Activated CD8-positive, alpha-beta T cell treated with anti-CD3 and anti-CD28 coated beads, Interleukin-2, amount 10 ng/mL, durations not matched to agents 7 days and 5 days (primary cell): Measurements from ENCODE around the gene PUS1. TPM values are rescaled to one million over a fixed set of nuclear protein-coding genes. Genes with fewer than 3 reads are reported as not detected.
A peak's percentile ranks its signal among the peaks of the same experiment; 100 is the strongest.

ENCODE experiments used
- ATAC-seq: fragments of 150-1000 bp; cut with Tn5 transposase; one replicate; pipeline ENCODE4 v1.10.0; 2021; ENCODE audit warnings: moderate library complexity
- CTCF ChIA-PET: fragments of 350-600 bp; sonication (Branson Sonifier 250); formaldehyde crosslinking; loops from one replicate; lab custom pipeline; 2021; ENCODE audit warnings: antibody characterized with exemption; lab: Charles Lee
- POLR2A ChIA-PET: fragments of 350-600 bp; sonication (Branson Sonifier 250); formaldehyde crosslinking; loops from one replicate; lab custom pipeline; 2021; ENCODE audit warnings: antibody characterized with exemption; lab: Charles Lee
- DNase-seq: peaks from one replicate; pipeline ENCODE4 v3.0.0-alpha.2; 2020
- H3K27ac Mint-ChIP-seq: one replicate; pipeline ENCODE4 v1.8.0; 2021; ENCODE audit warnings: mild to moderate bottlenecking, mixed read lengths
- H3K27me3 Mint-ChIP-seq: one replicate; pipeline ENCODE4 v1.8.0; 2021; ENCODE audit warnings: low read depth, mixed read lengths
- H3K36me3 Mint-ChIP-seq: one replicate; pipeline ENCODE4 v1.8.0; 2021; ENCODE audit warnings: low read depth, mixed read lengths
- H3K4me1 Mint-ChIP-seq: one replicate; pipeline ENCODE4 v1.8.0; 2021; ENCODE audit warnings: low read depth, mixed read lengths
- H3K4me3 Mint-ChIP-seq: one replicate; pipeline ENCODE4 v1.8.0; 2021; ENCODE audit warnings: mild to moderate bottlenecking, mixed read lengths
- H3K9me3 Mint-ChIP-seq: one replicate; pipeline ENCODE4 v1.8.0; 2022; ENCODE audit warnings: mixed read lengths; ENCODE audit not compliant: insufficient read depth
- total RNA-seq, 2 experiments: library from RNA; stranded (reverse); gene quantifications; one replicate each; pipeline ENCODE4 v1.2.3, GENCODE V29; 2021

PUS1 gene
- total RNA-seq, 2 experiments from 2014 or later: 57.3 to 64.7 TPM

GRCh38 chr12:131938082-131938481 lies 9.0 kb downstream of the PUS1 start:
- H3K9me3 Mint-ChIP-seq: no peaks in the 10 kb centered on the region
- CTCF ChIA-PET: no interaction called here
- no peak for ATAC-seq
- peaks cover 51% of the 10 kb centered on the region for H3K36me3 Mint-ChIP-seq
- DNase-seq: no peak
- no peaks in the 10 kb centered on the region for H3K4me1 Mint-ChIP-seq
- peak overlapping the region; percentile 22 for H3K27ac Mint-ChIP-seq
- POLR2A ChIA-PET: no interaction called here
- no peak overlapping the region for H3K4me3 Mint-ChIP-seq
- no peaks in the 10 kb centered on the region for H3K27me3 Mint-ChIP-seq

DNA sequence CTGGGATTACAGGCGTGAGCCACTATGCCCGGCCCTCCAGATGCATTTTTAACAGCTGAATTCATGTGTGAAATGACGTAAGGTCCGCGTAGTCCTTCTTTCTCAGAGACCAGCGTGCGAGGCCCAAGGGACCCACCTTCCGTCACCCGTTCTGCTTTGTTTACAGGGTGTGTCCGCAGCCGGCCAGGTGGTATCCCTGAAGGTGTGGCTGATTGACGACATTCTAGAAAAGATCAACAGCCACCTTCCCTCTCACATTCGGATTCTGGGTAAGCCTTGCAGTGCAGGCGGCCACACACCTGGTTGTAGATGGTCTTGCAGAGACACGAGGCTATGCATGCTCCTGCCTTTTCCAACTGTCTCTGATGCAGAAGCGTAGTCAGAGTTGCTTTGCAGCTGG lies 9.9 kb downstream of the PUS1 start:
- Mint-ChIP-seq H3K4me3 (no peak overlapping the region), H3K36me3 (peaks cover 48% of the 10 kb centered on the region), H3K4me1 (no peaks in the 10 kb centered on the region), H3K9me3 (no peaks in the 10 kb centered on the region), H3K27me3 (no peaks in the 10 kb centered on the region), H3K27ac (no peak overlapping the region)
- ChIA-PET POLR2A (no interaction called here), CTCF (no interaction called here)
- no peak for ATAC-seq
- DNase-seq: no peak

- H3K4me3 Mint-ChIP-seq: no peak overlapping the region
- POLR2A ChIA-PET: no interaction called here
- DNase-seq: no peak
- peaks cover 49% of the 10 kb centered on the region for H3K36me3 Mint-ChIP-seq
- CTCF ChIA-PET: no interaction called here
- no peaks in the 10 kb centered on the region for H3K27me3 Mint-ChIP-seq
- ATAC-seq: no peak
- no peaks in the 10 kb centered on the region for H3K4me1 Mint-ChIP-seq
- no peaks in the 10 kb centered on the region for H3K9me3 Mint-ChIP-seq
- H3K27ac Mint-ChIP-seq: no peak overlapping the region
Observed at GRCh38 chr12:131940141-131940547, 11.1 kb downstream of the PUS1 start.

DNA sequence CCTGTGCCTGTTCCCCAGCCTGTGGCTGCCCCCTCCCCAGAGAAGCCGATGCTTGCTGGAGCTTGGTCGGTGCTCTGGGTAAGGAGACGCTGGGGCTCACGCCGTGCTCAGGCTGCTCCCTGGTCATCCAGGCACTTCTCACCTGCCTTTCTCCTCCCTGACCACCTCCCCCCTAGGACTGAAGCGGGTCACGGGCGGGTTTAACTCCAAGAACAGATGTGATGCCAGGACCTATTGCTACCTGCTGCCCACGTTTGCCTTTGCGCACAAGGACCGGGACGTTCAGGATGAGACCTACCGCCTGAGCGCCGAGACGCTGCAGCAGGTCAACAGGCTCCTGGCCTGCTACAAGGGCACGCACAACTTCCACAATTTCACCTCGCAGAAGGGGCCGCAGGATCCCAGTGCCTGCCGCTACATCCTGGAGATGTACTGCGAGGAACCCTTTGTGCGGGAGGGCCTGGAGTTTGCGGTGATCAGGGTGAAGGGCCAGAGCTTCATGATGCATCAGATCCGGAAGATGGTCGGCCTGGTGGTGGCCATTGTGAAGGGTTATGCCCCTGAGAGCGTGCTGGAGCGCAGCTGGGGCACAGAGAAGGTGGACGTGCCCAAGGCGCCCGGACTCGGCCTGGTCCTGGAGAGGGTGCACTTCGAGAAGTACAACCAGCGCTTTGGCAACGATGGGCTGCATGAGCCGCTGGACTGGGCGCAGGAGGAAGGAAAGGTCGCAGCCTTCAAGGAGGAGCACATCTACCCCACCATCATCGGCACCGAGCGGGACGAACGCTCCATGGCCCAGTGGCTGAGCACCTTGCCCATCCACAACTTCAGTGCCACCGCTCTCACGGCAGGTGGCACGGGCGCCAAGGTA lies 12.3 kb downstream of the PUS1 start:
- H3K36me3 Mint-ChIP-seq: peaks cover 50% of the 10 kb centered on the region
- no peak overlapping the region for H3K27ac Mint-ChIP-seq
- H3K27me3 Mint-ChIP-seq: no peaks in the 10 kb centered on the region
- H3K9me3 Mint-ChIP-seq: no peaks in the 10 kb centered on the region
- no peak overlapping the region for H3K4me3 Mint-ChIP-seq
- POLR2A ChIA-PET: no interaction called here
- CTCF ChIA-PET: no interaction called here
- ATAC-seq: no peak
- no peaks in the 10 kb centered on the region for H3K4me1 Mint-ChIP-seq
- DNase-seq: no peak

GRCh38 chr12:131941987-131942341 lies 12.9 kb downstream of the PUS1 start:
- DNase-seq: no peak
- Mint-ChIP-seq H3K9me3 (no peaks in the 10 kb centered on the region), H3K36me3 (peaks cover 48% of the 10 kb centered on the region), H3K4me3 (no peak overlapping the region), H3K4me1 (no peaks in the 10 kb centered on the region), H3K27me3 (no peaks in the 10 kb centered on the region), H3K27ac (no peak overlapping the region)
- POLR2A ChIA-PET: interaction anchor here (0.8 kb wide), 1 partner anchor 12 kb away, joined by 5 read pairs; no protein-coding TSS in a partner anchor
- no peak for ATAC-seq
- CTCF ChIA-PET: no interaction called here

GRCh38 chr12:131942671-131943070 lies 13.6 kb downstream of the PUS1 start:
- Mint-ChIP-seq H3K36me3 (peaks cover 45% of the 10 kb centered on the region), H3K4me1 (peaks cover 5% of the 10 kb centered on the region), H3K9me3 (no peaks in the 10 kb centered on the region), H3K27ac (no peak overlapping the region), H3K27me3 (no peaks in the 10 kb centered on the region), H3K4me3 (no peak overlapping the region)
- POLR2A ChIA-PET: interaction anchor here (0.8 kb wide), 1 partner anchor 13 kb away, joined by 5 read pairs; no protein-coding TSS in a partner anchor
- CTCF ChIA-PET: no interaction called here
- no peak for DNase-seq
- no peak for ATAC-seq

DNA sequence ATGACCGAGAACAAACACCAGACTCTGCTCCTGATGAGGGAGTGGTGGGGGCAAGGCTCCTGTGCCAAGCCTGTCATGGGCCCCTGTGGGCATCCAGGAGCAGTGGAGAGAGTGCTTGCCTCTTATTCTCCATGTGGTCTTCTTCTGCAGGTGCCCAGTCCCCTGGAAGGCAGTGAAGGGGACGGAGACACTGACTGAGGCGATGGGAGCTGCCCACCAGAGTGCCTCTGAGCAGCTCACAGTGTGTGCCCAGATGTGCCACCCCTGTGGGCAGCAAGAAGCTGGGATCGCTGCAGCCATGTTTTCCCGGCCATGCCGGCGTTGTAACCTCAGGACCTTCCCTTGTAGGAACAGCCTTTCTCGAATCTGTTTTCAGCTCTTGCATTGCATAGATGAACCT lies 14.3 kb downstream of the PUS1 start:
- Mint-ChIP-seq H3K4me1 (peaks cover 13% of the 10 kb centered on the region), H3K27ac (no peak overlapping the region), H3K36me3 (peaks cover 39% of the 10 kb centered on the region), H3K9me3 (no peaks in the 10 kb centered on the region), H3K27me3 (no peaks in the 10 kb centered on the region), H3K4me3 (no peak overlapping the region)
- ChIA-PET CTCF (no interaction called here), POLR2A (no interaction called here)
- DNase-seq: no peak
- ATAC-seq: no peak

- H3K36me3 Mint-ChIP-seq: peaks cover 37% of the 10 kb centered on the region
- ATAC-seq (no peak), DNase-seq (no peak)
- no peak overlapping the region for H3K27ac Mint-ChIP-seq
- POLR2A ChIA-PET: no interaction called here
- CTCF ChIA-PET: no interaction called here
- H3K27me3 Mint-ChIP-seq: no peaks in the 10 kb centered on the region
- no peak overlapping the region for H3K4me3 Mint-ChIP-seq
- no peaks in the 10 kb centered on the region for H3K9me3 Mint-ChIP-seq
- H3K4me1 Mint-ChIP-seq: peaks cover 17% of the 10 kb centered on the region
Observed at GRCh38 chr12:131943876-131944275, 14.8 kb downstream of the PUS1 start.

DNA sequence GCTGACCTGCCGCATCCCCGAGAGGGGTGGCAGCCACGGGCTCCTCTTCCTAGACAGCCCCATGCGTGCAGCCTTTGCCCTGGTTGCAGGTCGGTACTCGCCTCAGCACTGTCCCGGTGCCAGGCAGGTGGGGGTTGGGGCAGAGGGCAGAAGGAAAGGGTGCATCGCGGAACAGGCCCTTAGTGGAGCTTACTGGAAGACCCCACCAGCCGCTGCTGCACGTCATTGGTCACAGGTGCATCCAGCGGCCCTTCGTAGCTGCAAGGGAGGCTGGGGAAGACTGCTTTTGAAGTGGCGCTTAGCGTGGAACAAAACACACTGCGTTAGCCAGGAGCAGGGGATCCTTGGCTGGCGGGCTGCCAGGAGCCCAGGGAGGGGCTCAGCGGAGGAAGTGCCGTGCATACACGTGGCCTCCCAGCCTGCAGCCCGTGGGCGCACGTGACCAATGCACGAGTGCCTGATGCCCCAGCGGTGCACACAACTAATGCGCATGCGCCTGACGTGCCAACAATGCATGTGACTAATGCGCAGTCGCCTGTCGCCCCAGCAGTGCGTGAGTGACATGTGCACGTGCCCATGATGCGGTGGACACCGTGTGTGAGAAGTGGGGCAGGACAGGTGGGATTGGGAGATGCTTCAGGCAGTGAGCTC lies 15.7 kb downstream of the PUS1 start:
- H3K4me3 Mint-ChIP-seq: no peak overlapping the region
- H3K4me1 Mint-ChIP-seq: peaks cover 23% of the 10 kb centered on the region
- H3K9me3 Mint-ChIP-seq: no peaks in the 10 kb centered on the region
- ATAC-seq: no peak
- ChIA-PET CTCF (no interaction called here), POLR2A (interaction anchor here (1.0 kb wide), 1 partner anchor 15 kb away, joined by 5 read pairs; the partner anchor contains the start of gene PUS1)
- peaks cover 30% of the 10 kb centered on the region for H3K36me3 Mint-ChIP-seq
- no peaks in the 10 kb centered on the region for H3K27me3 Mint-ChIP-seq
- DNase-seq: no peak
- H3K27ac Mint-ChIP-seq: no peak overlapping the region

DNA sequence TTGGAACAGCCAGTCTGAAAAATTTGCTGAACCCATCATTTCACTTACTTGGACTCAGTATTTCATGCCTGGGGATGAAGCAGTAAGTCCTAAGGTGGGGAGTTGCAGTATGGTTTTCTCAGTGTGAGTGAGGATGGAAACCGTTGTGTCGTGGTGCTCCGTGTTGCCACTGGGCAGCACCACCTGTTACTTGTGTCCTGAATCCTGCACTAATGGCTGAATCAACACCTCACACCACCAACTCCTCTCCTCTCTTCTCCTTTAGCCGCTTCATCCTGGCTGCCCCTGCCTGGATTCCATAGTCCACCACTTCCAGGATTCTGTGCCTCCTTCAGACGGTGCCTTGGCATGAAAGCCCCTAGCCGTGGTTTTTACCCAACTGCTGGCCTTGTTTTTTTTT lies 17.7 kb downstream of the PUS1 start:
- POLR2A ChIA-PET: no interaction called here
- DNase-seq (no peak), ATAC-seq (no peak)
- peaks cover 18% of the 10 kb centered on the region for H3K36me3 Mint-ChIP-seq
- no peak overlapping the region for H3K4me3 Mint-ChIP-seq
- H3K27me3 Mint-ChIP-seq: no peaks in the 10 kb centered on the region
- H3K4me1 Mint-ChIP-seq: peaks cover 28% of the 10 kb centered on the region
- CTCF ChIA-PET: no interaction called here
- no peak overlapping the region for H3K27ac Mint-ChIP-seq
- H3K9me3 Mint-ChIP-seq: no peaks in the 10 kb centered on the region

DNA sequence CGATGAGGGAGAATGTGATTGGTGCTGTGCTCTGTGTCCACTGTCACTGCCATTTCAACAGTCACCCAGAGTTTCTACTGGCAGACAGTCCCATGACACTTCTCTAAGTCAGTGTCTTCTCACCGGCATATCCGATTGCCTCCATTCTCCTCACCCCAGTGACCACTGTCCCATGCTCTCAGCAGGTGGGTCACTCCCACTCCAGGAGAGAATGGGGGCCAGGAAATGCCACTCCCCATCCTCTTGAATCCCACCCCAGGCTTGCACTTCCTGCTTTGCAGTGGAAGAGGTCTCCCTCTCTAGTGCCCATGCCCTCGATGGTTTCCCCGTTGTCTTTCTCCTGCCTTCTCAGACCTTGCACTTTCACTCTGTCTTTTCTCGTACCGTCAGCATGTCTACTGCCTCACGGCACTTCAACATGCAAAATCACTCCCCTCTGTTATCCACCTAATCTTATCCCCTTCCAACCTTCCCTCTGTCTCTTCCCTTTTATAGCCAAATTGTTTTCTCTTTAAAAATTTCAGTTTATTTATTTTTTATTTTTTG lies 18.5 kb downstream of the PUS1 start:
- ATAC-seq (no peak), DNase-seq (no peak)
- H3K9me3 Mint-ChIP-seq: no peaks in the 10 kb centered on the region
- H3K27me3 Mint-ChIP-seq: no peaks in the 10 kb centered on the region
- CTCF ChIA-PET: no interaction called here
- H3K27ac Mint-ChIP-seq: peak overlapping the region; percentile 76
- H3K36me3 Mint-ChIP-seq: peaks cover 16% of the 10 kb centered on the region
- no peak overlapping the region for H3K4me3 Mint-ChIP-seq
- POLR2A ChIA-PET: no interaction called here
- peaks cover 30% of the 10 kb centered on the region for H3K4me1 Mint-ChIP-seq

DNA sequence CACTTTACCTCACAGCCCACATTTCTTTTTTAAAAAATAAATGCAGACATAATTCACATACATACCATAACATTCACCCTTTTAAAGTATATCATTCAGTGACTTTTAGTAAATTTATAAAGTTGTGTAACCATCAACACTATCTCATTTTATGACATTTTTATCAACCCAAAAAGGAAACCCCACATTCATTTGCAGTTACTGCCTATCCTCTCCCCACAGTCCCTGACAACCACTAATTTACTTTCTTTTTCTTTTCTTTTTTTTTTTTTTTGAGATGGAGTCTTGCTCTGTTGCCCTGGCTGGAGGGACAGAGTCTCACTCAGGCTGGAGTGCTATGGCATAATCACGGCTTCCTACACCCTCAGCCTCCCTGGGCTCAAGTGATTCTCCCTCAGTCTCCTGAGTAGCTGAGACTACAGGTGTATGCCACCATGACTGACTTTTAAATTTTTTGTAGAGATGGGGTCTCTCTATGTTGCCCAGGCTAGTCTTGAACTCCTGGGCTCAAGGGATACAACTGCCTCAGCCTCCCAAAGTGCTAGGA lies 19.2 kb downstream of the PUS1 start:
- Mint-ChIP-seq H3K36me3 (peaks cover 16% of the 10 kb centered on the region), H3K9me3 (no peaks in the 10 kb centered on the region), H3K27ac (peak overlapping the region; percentile 84), H3K27me3 (no peaks in the 10 kb centered on the region), H3K4me1 (peaks cover 33% of the 10 kb centered on the region), H3K4me3 (peak overlapping the region; percentile 78)
- ATAC-seq (no peak), DNase-seq (no peak)
- CTCF ChIA-PET: no interaction called here
- POLR2A ChIA-PET: no interaction called here
